NCI-H1092 treated with DMSO at 0.1 percent for 48 hours (cell line): Measurements from ENCODE around the gene ASTN2.

Experiments
- DNase-seq: peaks from one replicate; lab custom pipeline; 2025; lab: John Stamatoyannopoulos, UW

ASTN2 gene

DNA sequence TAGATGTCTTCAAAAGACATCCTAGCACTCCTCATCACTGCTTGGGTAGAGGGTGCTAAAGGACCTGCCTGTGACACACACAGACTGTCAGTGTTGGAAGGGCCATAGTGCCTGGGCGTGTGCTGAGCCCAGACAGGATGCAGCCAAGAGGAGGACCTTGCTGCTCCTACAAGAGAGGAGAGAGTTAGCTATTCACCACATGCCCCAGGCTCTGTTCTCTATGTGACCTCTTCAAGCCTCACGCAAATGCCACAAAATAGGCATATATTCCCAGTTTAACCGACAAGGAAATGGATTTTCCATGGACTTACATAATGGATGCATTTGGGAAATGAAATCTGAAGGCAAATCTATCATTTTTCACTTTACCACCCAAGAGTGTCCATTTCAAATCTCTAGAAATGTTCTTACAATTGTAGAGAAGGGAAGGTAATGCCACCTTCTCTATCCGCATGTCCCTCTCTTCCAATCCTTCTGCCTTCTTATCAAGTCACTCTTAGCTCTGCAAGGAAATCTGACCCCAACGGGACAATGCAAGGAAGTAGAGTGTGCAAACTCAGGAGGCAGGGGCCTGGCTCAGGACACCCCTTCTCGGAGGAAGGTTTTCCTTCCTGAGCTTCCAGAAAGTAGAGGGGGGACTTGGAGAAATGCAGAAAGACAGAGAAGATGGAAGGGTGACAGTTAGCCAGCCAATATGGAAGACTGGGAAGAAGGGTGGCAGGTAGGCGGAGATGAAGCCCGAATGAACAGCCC lies 678.3 kb downstream of the ASTN2 start:
- no peak for DNase-seq

DNA sequence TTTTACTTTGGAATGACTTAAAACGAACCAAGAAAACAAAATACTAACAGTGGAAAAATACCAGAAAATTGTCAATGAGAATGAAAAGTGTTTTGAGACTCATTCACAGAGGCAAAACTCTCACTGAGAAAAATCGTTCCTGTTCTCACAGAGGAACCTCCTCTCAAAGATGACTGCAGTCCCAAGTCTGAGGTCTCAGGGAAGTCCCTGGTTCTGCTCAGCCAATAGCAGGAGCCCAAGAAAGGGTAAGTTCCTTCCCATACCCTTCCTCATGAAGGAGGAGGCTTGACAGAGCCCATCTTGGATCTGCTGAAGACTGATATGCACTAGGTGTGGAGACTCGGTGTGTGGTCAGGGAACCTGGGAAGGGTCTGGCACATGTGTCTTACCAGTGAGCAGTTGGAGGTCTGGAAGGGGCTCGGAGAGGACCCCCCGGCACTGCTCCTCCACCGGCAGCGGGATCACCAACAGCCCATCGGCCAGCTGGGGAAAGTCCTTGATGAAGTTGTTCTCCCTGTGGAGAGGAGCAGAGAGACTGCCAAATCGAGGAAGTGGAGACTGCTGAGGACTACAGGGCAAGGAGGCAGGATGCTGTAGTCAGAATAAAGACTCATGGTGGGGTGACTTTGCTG lies 681.7 kb downstream of the ASTN2 start:
- no peak for DNase-seq

DNA sequence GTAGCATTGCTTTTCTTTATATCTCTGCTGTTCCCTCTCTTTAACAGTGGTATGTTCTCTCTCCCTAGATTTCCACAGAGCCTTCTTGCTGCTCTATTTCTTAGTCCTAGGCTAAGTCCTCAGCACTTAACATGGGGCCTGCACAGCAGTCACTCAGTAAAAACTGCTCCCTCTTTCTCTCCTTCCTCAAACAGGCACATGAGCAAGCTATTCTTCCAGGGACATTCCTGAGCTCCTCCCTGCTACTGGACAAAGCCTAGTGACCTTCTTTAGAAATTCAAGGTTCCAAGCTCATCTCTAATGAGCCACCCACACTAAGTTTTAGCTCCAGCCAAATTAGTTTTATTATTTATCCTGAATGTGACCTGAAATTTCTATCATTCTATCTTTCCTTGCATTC lies 688.3 kb downstream of the ASTN2 start:
- DNase-seq = no peak

DNA sequence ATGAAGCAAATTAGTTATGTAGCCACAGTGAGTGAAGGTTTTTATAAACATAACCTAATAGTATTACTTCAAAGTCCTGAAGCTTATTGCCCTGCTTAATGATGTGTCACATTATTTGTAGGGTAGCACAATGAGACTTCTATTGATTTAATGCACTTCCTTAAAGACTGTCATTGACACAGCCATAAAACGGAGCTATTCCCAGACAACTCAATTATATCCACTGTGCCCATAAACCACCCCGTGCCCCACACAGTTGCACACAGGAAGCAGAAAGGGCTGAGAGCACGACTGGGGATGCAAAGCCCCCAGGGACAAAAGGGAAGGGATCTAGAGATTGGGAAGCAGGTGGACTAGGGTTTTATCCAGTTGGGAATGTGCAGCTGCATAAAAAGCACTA lies 690.7 kb downstream of the ASTN2 start:
- DNase-seq = no peak

DNA sequence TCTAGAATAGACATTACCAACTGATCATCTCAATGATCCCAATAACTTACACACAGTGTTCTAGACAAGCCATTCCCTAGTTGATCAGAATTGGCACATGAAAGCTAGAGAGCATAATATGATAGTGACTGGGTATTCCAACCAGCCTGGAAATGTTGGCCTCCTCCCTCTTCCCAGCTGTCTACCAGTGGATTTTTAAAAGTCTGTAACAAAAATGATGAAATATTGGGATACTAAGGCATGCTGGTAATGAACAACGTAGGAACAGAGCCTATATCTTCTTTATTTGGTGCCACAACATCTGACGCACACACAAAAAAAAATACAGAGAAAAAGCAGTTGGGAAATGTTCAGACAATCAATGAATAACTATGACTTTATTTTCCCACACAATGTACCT lies 692.9 kb downstream of the ASTN2 start:
- DNase-seq = no peak

DNA sequence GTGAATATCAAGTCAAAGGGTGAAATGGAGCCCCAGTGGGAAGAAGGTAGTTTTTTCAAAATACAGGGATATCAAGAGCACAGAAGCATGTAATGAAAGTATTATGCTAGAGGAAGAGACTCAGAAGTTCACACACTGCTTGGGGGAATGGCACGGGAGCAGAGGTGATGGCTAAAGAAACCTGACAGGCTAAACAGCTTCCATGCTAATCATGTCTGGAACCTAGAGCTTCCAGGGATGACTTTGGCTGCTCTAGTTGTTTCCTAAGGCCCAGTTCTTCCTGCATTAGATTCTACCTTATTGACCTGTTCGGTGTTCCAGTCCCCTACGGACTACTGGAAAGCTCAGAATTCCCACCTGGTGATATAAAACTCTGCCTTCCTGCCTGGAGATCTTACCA lies 693.4 kb downstream of the ASTN2 start:
- DNase-seq = no peak

DNA sequence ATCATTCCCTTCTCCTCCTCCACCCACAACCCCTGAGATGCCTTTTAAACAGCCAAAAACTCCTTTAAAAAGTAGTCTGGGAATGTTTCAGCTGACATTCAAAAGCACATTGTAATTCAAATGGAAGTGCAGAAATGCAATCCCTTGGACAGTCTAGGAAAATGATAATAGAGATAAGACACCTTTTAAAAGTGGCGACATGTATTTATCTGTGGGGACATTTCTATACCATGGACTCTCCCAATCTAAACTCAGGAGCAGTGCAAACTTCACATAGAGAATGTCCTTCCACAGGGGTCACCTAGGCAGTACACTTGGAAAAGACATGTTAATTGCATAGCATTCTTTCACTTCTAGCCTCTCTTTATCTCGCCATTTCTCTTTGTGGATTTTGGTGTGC lies 694.7 kb downstream of the ASTN2 start:
- no peak for DNase-seq

DNA sequence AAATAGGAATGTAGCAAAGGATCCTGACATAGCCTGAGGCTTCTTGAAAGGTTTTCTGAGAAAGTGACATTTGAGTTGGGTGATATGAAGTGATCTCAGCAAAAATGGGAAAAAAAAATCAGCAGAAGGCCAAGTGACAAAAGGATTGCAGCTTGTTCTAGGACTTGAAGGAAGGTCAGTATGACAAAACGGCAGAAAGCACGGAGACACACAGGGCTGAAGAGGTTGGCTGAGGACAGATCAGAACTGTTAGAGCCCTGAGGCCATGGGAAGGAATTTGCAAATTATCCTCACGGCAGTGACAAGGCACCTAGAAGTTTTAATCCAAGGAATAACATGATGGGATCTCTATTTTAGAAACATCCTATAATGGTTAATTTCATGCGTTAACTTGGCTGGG lies 696.7 kb downstream of the ASTN2 start:
- DNase-seq = no peak

DNA sequence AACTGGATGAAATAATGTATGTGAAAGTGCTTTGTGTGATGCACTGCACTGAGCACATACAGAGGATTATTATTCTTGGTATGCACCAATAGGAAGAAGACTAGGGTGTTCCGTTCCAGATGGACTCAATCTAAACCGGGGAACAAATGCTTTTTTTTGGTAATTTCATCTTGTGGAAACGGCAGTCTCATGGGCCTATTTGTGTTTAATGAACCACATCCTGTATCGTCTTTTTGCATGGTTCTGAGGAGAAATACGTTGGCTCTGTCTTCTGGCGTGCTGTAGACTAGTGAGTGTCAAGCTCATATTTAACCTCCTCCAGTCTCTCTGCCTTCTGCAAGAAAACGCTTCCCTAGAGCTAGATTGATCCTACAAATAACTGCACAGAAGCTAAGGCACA lies 697.7 kb downstream of the ASTN2 start:
- no peak for DNase-seq

DNA sequence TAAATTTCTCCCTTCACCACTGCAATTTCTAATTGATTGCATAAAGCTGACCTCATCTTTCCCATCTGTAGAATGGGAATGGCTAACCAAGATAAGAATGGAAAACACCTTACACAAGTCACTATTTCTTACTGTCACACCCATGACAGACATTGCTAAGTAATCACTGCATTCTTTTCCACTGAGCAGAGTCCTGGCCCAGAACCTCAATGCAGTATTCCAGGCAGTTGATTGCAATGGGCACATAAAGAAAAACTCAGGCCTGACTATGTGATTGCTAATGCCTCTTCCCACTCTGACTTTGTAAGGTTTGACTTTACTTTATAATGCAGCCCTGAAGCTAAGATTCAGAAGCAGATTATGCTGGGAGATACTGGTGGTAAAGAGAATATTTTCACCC lies 698.4 kb downstream of the ASTN2 start:
- no peak for DNase-seq

DNA sequence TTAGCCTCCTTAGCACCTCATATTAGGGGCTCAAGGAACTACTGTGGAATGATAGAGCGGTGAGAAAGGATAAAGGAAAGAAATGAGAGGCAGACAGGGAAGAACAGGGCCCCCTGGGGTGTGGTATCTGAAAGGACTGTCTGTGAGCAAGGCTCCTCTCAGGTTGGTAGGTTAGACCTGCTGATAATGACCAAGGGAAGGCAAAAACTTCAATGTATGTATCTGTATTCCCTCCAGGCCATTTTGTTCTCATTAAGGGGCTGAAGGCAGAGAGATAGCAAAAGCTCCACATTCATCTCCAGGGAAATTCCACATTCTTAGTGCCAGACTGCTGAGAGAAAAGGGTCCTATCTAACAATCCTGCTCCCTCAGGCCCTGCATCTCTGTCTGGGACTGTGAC lies 699.1 kb downstream of the ASTN2 start:
- DNase-seq = no peak

DNA sequence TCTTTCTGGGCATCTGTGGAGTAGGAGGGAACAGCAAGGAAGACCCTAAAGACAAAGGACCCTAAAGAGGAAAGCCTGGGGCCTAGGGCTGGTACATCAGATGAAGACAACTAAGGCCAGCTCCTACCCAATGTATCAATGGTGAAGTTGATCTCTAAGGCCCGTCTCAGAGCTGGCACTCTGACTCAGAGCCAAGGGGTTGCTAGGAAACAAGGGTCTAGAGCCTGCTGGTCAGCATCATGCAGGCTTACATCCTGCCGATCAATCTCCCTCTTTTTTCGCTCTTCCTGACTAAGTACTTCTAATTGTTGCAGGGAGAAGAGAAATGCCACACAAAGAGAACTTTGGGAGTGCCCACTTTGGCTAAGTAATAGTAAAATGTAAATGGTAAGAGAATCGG lies 701.6 kb downstream of the ASTN2 start:
- peak; percentile 8 for DNase-seq

DNA sequence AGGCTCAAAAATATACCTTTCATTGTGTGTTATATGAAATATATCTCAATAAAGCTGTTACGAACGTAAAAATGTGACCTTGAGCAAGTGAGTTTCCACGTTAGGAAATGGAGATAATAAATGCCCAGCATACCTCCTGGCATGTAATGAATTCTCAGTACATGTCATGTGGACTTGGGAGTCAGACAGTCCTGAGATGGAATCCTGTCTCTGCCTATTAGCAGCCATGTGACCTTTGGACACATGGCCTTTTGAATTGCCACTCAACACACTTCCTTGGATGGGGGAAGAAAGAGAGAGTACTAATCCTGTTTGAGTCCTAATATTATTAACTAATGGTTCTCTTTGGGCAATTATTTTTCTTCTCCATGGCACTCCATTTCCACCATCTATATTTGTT lies 702.1 kb downstream of the ASTN2 start:
- no peak for DNase-seq

DNA sequence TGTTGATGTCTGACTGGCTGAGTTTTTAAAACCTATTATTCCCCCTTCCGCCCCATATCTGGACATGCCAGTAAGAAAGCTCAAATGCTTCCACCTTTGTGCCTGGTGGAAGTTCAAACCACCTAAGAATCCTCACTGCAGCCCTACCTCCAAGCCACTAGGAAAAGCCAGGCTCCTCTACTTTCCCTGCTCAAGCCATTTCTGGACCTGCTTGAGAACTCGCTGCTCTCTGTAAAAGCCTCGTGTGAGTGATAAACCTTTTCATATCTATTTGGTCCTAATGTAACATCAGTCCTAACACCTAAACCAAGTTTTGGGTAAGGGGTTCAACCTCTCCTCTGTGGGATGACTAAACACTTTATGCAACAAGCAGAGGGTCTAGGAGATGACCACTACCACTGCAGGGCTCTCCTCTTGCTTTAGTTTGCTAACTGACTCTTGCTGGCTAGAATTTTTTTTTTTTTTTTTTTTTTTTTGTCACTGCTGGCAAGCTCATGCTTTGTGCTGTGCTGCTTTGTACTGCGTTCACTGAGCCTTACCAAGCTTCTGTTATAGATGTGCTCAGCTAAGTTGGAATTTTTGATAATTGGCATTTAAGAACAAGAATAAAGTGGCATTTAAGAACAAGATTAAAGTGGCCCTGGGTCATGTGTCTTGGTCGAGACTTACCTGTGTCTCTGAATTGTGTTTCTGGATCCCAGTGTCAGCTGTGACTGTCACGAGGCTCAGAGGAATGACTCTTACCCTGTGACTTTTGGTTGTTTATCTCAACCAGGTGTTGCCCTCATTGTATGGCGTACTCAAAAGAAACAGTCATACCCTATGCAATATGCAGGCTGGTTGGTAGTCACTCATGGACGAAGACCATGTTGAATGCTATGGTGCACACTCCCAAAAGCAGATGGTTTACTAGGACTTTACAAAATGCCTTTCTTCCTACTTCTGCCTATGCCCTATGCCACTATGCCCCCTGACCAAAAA lies 708.3 kb downstream of the ASTN2 start:
- DNase-seq = no peak

DNA sequence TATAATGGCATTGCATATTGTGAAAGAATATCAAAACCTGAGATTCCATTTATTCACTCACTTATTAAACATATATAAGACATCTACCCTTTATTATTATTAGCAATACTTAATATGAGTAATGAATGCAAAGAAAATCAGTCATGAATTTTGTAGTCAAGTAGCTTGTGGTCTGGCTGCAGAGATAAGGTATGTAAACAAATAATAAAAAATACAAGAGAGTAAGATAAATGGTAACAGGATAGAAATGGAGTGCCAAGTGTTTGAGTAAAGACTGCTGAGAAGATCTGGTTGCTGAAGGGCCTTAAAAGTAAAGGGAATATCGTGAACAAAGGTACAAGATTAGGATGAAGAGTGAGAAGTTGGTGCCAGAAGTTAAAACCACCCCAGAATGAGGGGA lies 709.3 kb downstream of the ASTN2 start:
- DNase-seq = no peak

DNA sequence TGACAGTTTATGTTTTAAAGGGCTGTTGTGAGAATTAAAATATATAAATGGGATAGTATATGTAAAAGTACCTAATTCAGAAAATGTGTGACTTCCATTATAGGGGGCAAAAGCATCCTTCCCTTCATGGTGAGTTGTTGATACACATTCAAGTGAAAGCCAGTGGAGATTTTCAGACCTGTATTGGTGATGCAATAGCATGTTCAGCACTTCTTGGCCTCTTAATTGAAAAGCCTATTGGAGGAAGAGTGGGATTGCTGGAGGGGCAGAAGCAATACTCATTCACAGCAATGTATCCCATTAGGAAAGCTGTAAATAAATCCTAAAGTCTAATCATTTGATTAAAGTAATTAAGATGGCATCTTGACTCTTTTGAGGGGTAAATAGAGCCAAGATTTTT lies 710.4 kb downstream of the ASTN2 start:
- no peak for DNase-seq

DNA sequence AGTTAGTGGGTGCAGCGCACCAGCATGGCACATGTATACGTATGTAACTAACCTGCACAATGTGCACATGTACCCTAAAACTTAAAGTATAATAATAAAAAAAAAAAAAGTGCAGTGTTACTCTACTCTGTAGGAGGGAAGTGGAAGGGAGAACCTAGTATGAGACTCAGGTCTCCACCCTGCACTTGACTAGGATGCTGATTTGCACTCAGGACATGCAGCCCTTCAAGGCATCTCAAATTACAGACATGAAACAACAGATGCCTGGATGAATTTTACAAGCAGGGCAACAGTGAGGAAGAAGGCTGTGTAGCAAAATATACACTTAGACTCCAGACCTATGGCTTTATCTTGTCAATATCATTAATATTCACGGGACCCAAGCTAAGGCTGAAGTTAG lies 711.2 kb downstream of the ASTN2 start:
- no peak for DNase-seq

DNA sequence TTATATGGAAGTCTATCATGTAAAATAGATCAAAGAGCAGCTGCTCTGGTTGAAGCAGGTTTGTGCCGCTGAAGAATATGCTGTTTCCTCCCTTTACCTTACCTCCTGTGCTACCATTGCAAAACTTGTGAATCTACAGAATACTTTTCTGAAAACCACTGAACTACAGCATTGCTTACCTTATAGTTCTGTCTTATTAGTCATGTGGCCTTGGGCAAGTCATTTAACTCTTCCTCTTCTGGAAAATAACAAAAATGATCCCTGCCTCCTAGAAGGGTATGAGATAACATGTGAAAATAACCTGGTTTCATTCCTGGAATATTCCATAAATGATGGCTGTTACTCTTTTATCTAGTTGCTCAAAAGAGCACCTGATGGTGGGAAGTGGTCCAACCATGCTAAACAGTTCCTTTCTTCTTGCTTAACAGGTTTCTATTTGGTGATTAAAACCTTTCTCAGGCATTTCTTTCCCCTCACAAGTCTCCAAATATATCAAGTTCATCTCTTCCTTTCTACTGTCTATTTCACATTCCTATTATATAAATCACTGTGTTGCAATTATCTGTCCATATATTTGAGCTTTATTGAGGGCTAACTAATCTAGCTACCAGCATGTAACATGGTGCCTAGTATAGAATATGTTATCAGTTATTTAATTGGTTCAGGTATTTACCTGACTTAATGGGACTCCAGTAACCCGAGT lies 712.8 kb downstream of the ASTN2 start:
- no peak for DNase-seq

DNA sequence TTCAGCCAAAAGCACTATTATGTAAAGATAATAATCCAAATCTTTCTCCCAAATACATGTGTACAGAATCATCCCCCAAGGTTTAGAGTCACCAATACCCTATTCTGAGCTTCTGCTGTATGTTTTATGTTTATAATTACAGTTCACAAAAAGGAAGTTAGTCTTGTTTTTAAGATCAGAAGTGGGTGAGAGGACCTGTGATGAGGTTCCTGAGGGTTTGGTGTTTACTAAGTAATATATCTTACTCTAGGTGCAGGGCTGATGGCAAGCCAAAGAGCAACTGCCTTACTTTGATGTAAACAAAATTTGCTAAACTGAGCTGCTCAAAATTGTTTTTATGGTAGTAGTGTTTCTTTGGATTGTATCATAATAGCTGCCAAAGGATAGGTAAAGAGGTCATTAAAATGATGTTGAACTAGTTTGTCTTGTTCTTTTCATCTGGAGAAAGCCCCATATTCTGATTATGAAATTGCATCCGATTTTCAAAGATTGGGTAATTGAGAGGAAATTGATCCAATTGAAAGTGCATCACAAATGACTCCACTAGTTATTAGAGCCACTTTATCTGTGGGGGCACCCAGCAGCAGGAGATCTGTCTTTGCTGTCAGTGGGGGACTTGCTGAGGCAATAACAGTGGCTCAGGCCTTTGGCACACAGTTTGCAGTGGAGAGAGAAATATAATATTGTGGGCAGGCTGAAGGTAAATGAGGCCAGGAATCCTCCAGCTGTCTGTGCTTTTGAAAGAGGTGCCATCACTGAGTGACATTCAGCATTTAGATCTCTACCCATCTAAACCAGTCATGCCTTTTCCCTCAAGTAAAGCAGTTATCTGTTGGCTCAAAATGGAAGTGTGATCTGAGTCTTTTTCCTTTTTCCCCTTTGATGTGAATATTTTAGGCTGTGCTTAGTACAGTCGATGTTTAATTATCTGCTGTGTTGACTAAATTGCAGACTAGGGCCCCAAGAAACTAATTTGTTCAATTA lies 713.7 kb downstream of the ASTN2 start:
- peak; percentile 6 for DNase-seq

DNA sequence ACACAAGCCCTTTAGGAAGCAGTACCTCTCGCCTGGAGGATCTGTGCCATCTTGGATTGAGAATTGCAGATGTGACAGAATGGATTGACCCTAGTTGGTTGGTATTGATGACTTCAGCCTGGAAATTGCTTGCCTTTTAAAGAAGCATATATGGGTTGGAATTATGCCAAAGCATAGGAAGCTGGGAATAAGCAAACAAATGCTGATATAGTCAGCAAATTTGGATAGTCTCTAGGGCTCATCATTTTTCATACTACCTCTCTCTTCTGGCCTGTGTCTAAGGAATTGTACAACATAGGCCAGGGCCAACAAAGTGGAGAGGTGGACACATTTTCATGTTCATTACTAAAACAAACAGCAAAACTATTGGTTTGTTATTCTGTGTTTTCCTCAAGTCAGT lies 714.6 kb downstream of the ASTN2 start:
- no peak for DNase-seq

DNA sequence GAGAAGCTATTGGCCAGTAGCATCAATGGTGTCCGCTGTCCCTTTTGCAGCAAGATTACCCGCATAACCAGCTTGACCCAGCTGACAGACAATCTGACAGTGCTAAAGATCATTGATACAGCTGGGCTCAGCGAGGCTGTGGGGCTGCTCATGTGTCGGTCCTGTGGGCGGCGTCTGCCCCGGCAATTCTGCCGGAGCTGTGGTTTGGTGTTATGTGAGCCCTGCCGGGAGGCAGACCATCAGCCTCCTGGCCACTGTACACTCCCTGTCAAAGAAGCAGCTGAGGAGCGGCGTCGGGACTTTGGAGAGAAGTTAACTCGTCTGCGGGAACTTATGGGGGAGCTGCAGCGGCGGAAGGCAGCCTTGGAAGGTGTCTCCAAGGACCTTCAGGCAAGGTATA lies 717.0 kb downstream of the ASTN2 start:
- DNase-seq = no peak
